GM19240 (cell line): ENCODE data around the gene PTPA.
"Not testable (repeated sequence)": the region's sequence is repeated elsewhere in the genome, so short reads cannot be mapped to it uniquely, and the experiment has no call there.

ENCODE experiments used
- DNase-seq: peaks from one replicate; pipeline ENCODE4 v3.0.0; 2011; ENCODE audit warnings: low spot score; ENCODE audit not compliant: insufficient read length

PTPA gene

DNA sequence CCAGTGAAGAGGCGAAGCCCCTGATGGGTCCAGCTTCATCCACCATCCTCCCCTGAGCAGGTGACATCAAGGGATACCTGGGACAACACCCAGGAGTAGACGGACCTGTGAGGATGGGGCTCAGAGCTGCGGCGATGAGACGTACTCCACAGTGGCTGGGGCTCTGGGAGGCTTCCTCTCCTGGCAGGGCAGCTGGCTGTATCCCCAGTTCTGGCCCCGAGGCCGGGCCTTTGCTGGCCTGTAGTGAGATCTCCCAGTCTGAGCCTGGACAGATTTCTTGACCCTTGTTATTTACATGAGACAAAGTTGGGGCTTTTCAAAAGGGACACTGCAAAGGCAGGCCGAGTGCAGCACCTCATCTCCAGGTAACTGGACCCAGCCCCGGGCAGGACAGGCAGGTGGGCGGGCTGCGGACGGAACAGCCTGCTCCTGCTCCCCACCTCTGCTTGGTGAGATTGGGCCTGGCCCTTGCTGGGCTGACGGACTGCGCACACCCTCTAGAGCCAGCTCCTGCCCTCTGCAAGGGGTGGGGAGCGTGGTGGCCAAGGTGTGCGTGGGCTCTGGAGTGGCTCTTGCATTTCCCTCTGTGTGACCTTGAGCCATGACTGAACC, 43.8 kb downstream of the PTPA start:
- no peak for DNase-seq

DNA sequence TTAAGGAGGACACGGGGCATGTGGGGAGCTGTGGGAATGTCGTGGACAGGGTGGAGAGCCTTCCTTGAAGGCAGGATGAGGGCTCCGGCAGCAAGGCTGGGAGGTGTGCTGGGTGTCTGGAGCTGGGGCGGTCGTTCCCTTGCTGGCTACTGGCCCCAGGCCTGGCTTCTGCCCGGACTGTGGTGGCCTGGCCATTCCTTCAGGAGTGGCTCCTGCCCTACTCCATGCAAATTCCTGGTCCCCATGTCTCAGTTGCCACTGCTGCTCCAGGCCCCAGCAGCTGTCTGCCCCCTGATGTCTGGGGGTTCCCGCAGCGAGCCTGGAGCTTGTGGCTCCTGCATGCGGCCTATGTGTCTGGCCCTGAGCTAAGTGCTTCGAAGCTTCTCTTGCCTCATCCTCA, 44.9 kb downstream of the PTPA start:
- no peak for DNase-seq

DNA sequence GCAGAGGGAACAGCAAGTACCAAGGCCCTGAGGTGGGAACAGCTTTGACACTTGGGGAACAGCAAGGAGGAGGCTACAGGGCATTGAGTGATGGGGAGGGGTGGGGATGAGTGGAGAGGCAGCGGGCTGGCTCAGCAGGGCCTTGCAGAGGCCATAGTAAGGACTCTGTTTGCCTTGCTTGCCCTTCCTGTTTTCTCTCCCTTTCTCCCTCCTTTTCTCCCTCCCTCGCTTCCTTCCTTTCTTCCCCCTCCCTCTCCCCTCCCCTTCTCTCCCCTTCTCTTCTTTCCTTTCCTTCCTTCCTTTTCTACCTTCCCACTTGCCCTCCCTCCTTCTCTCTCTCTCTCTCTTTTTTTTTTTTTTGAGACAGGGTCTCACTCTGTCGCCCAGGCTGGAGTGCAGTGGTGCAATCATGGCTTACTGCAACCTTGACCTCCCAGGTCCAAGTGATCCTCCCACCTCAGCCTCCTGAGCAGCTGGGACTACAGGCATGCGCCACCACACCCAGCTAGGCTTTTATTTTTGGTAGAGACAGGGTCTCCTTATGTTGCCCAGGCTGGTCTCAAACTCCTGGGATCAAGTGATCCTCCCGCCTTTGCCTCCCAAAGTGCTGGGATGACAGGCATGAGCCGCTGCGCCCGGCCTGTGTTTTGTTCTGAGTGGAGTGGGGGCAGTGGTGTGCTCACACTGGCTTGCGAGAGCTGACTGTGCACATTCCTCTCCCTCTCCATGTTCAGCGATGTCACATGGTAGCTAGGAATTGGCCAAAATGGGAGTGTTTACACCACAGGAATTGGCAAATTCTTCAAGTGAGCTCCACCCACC, 49.7 kb downstream of the PTPA start:
- no peak for DNase-seq

DNA sequence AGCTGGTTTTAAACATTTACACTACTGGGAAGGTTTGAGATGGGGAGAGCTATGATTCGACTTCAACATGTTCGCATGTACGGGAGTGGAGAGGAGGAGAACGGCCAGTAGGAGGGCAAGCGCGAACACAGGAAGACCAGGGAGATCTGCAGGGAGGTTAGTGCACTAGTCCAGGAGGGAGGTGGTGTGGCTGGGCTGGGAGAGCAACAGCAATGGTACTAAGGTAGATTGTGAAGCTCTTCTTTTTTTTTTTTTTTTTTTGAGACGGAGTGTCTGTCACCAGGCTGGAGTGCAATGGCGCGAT, 50.3 kb downstream of the PTPA start:
- no peak for DNase-seq

DNA sequence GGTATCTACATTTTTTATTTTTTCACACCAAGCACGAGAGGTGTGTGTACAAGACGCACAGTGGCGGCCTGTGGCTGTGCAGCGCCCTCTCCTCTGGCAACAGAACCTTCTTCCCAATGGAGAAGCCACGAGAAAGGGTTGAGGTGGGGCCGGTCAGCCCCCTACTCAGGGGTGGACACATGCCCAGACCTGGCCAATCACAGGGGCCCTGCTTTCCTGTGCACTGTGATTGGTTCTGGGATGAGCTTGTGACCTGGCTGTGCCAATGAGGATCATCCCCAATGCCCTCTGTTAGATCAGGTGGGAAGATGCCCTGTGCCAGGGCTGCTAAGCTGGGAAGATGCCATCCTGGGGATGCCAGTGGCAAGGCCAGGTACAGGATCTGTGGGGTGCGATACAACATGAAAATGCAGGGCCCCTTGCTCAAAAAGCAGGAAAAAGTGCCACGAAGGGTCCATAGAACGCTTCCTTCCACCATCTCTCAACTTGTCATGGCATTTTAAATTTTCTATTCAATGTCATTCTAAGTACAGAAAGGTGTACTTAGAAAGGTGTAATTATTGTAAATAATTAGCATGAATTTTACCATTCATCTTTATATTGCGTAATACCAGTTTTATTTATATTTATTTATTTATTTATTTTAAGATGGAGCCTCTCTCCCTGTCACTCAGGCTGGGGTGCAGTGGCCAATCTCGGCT, 51.4 kb downstream of the PTPA start:
- no peak for DNase-seq

DNA sequence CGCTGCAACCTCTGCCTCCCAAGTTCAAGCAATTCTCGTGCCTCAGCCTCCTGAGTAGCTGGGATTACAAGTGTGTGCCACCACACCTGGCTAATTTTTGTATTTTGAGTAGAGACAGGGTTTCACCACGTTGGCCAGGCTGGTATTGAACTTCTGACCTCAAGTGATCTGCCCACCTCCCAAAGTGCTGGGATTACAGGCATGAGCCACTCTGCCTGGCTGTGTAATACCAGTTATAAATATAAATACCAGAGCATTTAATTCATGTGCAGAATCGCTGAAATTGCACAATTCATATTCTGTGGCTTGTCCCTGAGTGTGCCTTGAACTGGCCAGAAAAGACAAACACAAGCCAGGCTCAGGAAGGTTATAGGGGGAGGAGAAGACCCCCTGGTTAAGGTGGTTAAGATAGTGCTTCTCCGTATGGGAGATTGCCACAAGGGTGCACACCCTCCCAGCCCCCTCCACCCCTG, 52.0 kb downstream of the PTPA start:
- DNase-seq, result not testable (repeated sequence)

DNA sequence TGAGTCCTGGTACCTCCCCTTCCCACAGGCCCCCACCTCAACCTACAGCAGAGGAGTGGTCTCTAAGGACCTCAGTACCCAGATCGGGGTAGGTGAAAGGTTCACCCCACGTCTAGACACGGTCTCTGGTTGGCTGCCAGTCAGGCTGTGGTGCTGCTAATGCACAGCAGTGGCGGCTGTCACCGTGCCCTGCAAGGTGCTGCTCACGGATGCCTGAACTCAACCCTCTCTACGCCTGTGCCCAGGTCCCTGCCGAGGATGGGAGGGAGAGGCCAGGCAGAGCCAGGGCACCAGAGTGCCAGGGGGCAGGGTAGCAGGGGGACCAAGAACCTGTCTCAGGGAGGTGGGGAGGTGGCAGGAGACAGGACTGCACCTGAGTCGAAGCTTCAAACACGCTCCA, 52.5 kb downstream of the PTPA start:
- DNase-seq, result no peak

DNA sequence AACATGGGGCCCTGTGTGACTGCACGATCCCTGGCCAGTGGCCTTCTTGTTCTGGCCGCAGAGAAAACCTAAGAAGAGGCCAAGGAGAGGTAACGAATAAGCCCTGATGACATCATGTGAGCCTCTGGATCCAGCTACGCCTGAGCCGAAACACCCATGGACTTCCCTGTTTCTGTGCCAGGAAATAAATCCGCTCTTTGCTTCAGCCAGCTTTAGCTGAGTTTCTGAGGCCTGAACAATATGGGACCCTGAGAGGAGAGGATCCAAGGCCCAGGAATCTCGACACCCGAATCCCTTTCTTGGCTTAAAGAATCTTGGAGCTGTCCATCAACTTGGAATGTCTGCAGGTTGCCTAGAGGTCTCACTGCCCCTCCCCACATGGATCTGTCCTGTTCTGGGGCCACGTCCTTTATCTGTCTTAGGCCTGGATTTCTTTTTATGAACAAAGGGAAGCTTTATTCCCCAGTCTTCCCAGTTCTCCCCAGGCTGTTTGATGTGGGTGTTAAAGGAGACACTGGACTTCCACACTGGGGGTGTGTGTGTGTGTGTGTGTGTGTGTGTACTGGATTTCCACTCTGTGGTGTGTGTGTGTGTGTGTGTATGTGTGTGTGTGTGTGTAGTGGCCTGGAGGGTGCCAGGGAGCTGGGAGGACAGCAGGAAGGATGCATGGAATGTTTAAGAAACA, 53.2 kb downstream of the PTPA start:
- DNase-seq, result no peak

DNA sequence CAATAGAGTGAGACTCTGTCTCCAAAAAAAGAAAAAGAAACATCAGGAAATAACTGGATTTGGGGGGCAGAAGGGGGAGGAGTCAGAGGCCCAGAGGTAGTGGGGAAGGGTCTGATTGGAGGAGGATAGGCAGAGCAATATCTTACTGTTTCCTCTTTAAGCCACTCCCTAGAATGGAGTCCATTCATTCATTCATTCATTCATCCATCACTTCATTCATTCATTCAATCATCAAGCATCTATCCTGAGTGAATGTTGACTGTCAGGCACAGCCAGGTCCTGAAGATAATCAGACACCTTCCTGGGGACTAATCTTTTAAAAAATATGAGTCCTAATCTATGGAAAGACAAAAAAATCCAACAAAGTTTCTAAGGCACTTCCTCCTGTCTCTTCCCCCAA, 54.0 kb downstream of the PTPA start:
- no peak for DNase-seq

DNA sequence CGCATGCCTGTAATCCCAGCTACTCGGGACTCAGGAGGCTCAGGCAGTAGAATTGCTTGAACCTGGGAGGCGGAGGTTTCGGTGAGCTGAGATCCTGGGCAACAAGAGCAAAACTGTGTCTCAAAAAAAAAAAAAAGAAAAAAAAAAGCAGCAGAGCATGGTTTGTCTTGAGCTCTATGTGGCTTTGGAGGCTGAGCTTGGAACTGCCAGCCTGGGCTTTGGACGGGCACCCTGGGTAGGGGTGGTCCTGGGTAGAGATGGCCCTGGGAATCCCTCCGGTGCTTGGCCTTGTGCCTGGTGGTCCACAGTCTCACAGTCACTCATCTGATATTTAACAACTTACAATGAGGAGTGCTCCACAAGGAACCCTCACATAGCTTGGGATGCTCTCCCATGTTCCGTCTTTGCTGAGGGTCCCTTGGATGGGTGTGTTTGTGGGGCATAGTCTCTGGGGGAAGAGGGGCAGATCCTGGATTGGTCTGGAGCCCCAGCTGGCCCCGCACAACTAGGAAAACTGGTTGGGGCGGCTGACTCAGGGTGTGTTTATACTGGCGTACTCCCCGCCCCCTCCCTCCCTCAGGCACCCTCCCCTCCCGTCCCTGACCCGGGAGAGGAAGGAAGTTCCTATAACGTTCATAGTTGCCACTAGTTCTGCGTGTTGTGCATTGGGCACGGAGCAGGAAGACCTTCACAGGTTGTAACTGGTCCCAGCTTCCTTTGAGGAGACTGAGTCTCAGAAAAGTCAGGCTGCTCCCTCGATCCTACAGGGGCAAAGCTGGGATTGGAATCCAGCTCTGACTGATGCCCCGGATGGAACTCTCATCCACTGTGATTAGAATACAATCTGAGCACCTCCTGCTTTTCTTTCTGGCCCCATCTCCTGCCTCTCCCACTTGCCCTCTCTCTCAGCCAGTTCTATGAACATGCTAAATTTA, 55.7 kb downstream of the PTPA start:
- no peak for DNase-seq

DNA sequence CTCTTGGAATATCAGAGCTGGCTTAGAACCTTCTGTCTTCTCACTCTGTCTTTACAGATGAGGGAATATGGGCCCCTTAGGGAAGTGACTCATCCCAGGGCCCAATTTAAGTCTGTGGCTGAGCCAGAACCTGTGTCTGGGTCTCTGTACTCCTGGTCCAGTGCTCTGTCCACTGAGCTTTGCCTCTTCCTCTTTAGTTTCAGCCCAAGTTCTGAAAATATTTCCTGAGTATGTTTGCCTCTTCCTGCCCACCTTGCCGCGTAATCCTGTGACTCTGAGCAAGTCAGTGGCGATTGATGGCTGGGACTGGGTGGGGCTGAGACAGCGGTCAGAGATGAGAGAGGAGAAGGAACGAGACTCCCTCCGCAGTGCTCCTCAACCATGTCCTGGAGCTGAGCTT, 59.0 kb downstream of the PTPA start:
- DNase-seq, result no peak

DNA sequence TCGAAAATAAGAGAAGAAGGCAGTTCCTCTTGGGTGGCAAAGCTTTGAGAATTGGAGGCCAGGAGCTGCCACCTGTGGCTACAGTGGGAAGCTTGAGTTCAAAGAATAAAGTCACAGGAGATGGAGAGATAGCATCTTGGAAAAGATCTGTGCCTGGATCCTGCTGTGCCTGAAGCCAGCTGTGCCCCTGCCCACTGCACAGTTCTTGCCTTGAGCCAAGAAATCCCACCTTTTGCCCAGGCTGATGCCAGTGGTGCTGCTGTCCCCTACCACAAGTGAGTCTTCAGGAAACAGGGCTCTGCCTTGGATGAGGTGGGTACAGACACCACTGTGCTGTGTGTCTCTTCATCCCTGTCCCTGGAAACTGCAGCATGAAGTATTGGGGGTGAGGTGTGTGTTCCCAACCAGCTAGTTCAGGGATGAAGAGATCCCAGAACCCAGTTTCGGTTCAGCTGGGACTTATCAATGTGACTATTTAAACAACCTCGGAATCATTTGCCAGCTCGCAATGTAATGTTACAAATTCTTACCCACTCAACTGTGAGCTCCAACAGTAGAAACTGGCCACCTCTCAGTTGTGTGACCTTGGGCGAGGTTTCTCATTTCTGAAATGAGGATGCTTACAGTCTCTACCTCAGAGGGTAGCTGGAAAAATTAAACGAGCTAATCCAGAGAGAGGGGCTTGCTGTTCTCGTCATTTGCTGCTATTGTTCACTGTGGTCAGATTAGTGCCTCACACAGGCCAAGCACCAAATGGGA, 61.0 kb downstream of the PTPA start:
- no peak for DNase-seq

DNA sequence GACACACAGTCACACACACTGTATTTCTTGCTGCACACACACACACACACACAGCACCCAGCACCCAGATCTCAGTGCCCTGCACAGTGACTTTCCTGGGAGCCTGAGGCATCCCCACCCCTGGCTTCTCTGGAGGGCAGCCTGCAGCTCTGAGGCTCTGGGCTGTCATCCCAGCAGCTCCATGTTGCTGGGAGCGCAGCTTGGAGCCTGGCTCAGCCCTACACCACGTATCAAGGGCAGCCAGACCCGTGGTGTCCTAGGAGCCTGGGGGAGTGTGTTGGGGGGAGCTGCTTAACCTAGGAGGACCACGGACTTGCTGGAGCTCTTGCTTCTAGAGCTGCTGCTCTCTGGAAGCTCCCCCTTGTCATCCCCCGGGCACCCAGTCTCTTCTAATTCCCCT, 61.6 kb downstream of the PTPA start:
- no peak for DNase-seq

DNA sequence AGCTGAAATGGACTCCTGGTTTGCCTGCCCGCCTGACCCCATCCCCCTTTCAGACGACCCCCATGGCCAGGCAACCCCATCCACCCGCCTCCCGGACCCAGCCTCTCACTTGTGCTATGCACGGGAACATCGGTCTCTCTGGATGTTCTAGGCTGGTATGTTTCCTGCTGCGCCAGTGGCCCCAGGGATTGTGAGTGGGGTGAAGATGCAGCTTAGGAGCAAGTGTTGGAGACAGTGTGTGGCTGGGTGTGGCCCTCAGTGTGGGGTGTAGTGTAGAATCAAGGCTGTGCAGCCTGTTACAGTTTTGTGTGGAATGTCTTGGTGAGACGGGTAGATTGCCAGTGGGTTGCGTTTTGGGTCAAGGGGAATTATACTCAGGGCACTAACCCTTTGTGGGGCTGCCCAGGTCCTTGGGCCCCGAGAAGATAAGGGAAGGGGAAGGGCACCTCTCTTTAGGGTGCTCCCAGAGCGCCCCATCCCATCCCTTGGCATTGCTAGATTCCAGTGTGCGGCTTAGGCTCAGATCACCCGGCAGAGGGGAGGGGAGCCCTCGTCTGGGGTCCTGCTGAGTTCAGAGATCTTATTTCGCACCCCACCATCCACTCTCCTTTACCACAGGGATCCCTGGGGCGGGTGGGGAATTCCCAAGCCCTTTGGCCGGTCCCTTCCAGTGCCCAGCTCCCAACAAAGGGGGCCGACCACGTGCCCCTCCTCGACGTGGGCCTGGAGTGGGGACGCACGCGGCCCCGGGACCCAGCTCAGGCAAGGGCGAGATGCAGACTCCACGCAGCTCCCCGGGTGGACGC, 62.3 kb downstream of the PTPA start:
- DNase-seq, result no peak

DNA sequence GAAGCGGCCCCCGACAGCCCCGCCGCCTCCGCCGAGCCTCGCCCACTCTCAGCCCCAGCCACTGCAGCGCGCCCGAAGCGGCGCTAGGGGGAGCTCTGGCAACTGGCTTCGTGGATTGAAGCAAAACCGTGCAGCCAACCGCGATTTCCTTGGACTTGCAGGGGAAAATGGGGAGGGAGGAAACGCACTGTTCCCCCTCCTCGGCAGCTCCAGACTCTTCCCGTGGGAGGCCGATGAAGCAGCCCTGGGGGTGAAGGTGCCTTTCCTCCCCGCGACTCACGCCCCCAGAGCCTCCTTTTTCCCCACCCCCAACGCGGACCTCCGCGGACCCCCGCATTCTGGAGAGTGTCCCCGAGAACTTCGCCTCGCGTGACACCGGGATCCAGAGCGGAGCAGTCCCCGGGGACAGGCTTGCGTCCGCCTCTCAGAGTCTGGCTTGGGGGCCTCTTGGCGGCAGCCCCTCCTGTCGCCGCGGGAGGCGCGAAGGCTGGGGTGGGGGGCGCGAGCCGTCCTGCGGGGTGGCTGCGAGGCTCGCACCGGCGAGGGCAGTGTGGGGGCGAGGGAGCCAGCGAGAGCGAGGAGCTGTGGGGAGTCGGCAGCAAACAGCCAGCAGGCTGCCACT, 63.0 kb downstream of the PTPA start:
- DNase-seq, result peak; percentile 79

DNA sequence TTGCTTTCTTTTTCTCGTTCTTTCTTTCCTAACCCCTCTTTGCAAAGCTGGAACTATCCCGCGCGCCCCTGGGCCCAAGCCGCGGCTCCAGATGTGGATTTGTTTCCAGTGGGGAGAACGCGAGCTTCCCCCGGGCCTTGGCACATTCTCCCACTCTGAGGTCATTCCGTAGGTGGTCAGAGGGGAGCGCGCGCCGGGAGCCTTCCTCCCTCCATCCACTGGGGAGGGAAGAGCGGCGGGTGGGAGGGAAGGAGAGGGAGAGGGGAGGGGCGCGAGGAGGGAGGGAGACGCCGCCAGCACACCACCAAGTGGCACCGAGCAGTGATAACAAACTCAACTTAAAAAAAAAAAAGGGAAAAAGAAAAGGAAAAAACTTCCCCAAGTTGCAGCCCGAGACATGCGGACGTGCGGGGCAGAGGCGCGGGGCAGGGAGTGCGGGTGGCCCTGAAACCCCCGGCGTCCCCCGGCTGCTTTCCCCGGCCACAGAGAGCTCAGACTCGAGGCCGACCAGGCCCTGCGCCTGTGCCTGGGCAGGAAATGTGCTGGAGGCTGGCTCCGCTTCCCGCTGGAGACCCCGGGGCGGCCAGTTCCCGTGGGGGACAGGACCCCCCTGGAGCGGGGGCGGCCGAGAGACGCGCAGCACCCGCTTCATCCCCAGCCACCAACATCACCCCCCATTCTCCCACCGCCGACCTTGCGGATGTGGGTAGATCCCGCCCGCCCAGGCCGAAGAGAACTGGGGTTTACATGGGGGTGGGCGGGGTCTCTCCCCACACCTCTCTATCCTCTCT, 63.7 kb downstream of the PTPA start:
- no peak for DNase-seq

DNA sequence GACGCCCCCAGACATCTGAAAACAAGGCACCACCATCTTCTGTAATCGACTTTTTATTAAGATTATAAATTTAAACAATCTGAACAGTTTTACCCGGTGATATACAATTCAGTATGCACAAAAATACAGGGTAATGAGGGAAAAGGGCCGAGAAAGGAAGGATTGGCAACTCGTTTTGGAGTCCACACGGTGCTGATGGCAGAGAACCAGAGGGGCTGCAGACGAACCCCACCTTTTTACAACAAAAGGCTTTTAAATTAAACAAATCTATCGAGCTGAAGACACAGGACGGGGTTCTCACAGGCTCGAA, 64.3 kb downstream of the PTPA start:
- no peak for DNase-seq
